GM21576 (cell line): ENCODE results near the gene FAM83G.
"Not testable (repeated sequence)": the region's sequence is repeated elsewhere in the genome, so short reads cannot be mapped to it uniquely, and the experiment has no call there.

ENCODE experiments used
- ATAC-seq: cut with Tn5 transposase; IDR thresholded peaks from one replicate; pipeline ENCODE4 v1.9.1; 2021; ENCODE audit warnings: mild to moderate bottlenecking, moderate library complexity; ENCODE audit not compliant: unreplicated experiment

The FAM83G gene

DNA sequence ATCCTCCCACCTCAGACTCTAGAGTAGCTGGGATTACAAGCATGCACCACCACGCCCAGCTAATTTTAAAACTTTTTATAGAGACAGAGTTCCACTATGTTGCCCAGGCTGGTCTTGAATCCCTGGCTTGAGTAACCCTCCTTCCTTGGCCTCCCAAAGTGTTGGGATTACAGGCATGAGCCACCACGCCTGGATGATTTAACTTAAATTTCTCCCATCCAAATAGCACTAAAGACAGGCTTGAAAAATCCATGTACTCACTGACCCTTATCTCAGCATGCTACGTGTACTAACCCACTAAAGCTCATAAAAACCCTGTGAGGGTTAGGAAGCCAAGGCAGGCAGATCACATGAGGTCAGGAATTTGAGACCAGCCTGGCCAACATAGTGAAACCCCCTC is 48.0 kb downstream of the FAM83G start:
- no peak for ATAC-seq

DNA sequence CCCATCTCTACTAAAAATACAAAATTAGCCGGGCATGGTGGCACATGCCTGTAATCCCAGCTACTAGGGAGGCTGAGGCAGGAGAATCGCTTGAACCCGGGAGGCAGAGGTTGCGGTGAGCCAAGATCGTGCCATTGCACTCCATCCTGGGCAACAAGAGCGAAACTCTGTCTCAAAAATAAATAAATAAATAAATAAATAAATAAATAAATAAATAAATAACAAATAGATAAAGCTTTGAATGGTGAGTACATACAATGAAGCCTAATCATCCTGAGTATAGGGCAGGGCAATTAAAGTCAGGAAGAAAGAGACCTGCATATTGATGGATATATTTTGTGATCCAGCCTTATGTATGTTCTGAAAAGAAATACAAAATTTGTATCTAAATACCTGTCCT is 48.5 kb downstream of the FAM83G start:
- ATAC-seq, result not testable (repeated sequence)

GRCh38 chr17:18955009-18955408 is 49.6 kb downstream of the FAM83G start:
- ATAC-seq, result no peak

DNA sequence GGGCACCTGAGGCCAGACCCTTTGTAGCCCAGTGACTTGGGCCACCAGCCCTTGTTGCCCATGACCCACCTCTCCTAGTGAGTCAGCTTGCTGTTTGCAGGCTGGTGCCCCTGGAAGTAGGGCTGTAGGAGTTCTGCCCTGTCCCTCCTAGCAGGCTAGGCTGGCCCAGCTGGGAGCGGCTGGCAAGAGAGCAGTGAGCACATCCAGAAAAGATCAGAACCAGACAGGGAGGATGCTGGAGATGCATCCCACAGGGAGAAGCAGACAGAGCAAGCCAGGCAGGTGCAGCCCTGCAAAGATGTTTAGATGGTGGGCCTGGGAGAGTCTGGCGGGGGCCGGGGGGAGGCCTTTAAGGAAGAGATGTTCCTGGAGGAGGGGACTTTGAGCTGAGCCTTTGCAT is 50.2 kb downstream of the FAM83G start:
- no peak for ATAC-seq

GRCh38 chr17:18953231-18953728 is 51.3 kb downstream of the FAM83G start:
- no peak for ATAC-seq

- ATAC-seq, result no peak
Measured at GRCh38 chr17:18951941-18952842, 52.4 kb downstream of the FAM83G start, which contains the start of gene SLC5A10. SLC5A10 (plus strand) TSS chr17:18952165; CDS start chr17:18952206, 41 bp downstream.

DNA sequence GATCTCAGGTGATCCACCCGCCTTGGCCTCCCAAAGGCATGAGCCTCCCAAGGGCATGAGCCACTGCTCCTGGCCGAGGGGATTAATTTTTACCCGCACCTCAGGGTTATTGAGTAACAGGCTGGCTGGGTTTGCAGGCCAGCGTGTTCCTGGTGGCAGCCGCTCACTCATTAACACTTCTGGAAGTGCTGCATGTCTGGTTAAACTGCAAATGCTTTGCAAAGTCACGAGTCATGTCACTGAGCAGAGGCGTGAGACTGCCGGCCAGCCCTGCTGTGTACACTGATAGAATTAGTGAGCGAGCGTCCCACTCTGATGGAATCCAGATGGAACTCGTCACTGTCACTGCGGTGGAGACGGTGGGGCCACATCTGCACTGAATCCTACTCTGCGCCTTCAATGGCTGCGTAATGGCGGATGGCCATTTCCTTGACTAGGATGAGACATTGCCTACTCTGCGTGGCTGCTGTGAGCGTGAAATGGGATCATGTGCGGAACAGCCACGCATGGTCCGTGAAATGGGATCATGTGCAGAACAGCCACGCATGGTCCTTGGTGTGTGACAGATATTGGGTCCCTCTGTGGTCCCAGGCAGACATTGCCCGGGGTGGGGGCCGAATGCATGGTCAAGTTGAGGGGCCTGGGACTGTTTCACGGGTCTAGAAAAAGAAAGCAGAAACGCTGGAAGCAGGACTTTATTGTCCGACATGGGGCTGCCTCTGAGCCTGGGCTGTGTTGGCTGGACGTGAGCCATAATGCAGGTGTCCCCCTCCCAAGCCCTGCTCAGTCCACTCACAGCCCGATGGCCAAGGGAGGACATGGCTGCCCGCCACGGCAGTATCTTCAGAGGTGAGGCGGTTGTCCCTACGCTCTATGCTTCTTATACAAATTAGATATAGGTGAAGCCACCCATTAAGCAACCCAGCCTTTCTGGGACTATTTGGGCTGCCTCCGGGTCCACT is 53.3 kb downstream of the FAM83G start:
- no peak for ATAC-seq

- ATAC-seq, result no peak
Measured at GRCh38 chr17:18950346-18950745, 54.2 kb downstream of the FAM83G start.

DNA sequence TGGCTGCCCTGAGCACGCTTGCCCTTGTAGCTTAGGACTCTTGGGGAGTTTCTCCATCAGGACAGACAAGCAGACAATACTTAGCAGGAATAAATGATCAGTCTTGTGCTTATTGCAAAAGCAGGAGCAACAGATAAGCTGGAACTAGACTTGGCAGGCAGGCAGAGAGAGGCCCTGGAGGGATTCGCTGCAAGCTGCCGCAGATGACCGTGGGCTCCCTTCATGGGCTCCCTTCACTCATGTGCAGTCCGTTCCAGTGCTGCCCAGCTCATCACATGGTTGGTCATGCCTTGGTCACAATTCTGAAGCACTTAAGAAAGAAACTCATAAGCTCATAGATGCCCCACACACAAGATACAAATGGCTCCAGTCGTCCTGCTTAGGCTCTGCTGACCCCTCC is 55.0 kb downstream of the FAM83G start:
- ATAC-seq, result no peak

- ATAC-seq, result no peak
Measured at GRCh38 chr17:18948476-18949006, 56.0 kb downstream of the FAM83G start.

DNA sequence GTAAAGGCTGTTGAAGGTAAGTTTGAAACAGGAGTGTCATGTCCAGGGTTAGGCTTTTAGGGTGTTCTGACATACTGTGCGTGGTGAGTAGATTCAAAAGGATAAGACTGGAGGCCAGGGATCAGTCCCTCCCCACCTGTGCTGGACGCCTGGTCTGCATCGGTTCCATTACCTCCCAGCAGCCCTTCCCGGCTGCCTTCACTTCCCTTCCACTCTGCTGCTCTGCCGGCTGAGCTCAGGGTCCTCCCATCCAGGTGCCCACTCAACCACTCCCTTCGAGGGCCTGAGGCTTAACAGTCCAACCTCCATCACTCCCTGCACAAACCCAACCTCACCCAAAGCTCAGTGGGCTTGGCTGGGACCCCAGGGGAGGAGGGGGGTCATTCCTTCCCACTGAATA is 56.7 kb downstream of the FAM83G start:
- ATAC-seq, result no peak

DNA sequence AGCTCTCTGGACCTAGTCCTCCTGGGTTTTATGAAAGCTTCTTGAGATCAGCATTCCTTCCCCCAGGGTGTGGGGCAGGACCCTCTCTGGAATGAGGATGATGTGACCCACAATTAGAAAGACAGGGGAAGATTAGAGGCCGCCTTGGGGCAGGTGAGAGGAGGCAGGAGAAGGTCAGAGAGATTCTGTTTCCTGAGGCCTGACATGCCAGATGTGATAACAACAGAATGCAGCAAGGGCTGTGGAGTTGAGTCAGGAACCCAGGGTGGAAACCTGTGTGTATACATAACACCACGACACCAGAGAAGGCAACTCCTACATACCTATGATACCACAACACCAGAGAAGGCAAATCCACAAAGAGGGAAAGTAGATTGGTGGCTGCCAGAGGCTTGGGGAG is 58.0 kb downstream of the FAM83G start:
- no peak for ATAC-seq

DNA sequence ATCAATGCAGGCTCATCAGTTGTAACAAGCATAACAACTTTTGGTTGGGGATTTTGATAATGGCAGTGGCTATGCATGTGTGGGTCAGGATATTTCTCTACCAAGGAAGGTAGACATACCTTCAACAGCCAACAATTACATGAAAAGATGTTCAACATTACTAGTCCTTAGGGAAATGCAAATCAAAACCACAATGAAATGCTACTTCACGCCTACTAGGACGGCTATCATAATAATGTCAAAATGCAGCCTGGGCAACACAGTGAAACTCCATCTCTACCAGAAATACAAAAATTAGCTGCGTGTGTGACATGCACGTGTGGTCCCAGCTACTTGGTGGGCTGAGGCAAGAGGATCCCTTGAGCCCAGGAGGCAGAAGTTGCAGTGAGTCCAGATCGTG is 59.9 kb downstream of the FAM83G start:
- ATAC-seq, result no peak

DNA sequence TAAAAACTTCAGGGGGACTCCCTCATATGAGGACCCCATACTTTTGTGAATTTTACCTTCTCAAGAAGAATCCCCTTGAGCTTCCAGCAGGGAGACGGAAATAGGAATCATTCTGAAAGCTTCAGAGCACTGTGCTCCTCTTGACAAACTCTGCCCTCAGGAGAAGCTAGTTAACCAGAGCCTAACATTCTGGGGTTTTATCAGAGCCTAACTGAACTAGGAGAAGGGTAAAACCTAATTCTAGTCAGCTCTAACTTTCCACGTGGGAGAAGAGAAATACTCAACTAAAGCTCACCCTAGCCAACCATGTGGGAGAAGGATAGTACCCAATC is 65.9 kb downstream of the FAM83G start:
- ATAC-seq, result no peak

DNA sequence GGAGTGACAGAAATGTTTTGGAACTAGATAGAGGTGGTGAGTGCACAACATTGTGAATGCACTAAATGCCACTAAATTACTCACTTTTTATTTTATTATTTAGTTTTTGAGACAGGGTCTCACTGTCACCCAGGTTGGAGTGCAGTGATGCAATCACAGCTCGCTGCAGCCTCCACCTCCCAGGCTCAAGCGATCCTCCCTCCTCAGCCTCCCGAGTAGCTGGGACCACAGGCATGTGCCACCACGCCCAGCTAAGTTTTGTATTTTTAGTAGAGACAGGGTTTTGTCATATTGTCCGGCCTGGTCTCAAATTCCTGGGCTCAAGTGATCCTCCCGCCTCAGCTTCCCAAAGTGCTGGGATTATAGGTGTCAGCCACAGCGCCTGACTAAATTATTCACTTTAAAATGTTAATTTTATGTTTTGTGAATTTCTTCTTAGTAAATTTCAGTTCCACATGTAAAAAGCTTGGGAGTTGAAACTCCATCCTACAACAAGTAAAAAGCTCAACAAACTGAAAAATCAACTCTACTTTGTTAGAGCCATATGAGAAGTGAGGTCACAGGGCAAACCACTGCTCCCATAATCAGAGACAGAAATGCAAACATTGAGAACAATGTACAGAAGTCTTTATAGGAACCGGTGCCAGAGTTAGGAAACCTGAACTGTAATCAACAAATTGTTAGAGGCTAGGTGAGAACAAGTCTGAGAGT is 66.4 kb downstream of the FAM83G start:
- ATAC-seq, result no peak

DNA sequence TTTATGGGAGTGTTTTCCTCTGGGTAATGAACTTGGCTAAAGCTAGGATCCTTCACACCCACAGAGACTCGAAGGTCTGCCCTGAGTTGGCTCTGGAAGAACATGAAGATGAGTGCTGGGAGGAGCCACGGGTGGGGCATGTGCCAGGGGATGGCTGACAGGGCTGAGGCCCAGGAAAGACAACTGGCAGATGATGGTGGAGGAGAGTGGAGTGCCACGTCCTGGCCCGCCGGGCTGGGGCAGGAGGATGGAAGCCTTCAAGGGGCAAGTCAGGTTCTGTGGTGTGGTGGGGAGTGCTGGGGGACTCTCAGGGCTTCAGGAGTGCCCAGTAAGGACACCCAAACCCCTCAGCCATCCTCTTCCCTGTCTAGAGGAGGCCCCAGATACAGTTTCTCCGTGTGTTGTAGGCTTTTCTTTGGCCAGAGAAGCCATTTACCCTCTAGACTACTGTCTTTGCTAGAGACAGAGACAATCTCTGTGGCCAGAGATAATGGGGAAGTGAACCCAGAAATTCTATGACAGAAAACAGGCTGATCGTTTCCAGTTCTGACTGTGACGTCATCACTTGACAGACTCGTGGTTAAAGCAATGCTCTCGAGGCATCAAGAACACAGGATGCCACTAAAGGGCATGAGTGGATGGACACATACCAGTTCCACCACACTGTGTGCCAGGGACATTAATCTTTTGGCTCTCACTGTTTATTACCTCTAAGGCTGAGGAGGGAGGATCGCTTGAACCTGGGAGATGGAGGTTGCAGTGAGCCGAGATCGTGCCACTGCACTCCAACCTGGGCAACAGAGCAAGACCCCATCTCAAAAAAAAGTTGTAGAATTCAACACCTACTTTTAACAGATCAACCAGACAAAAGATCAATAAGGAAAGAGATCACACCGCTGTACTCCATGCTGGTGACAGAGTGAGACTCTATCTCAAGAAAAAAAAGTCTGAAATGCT is 71.2 kb downstream of the FAM83G start:
- no peak for ATAC-seq

GRCh38 chr17:18932360-18933055 is 72.1 kb downstream of the FAM83G start:
- no peak for ATAC-seq

- ATAC-seq, result no peak
Measured at GRCh38 chr17:18928628-18929125, 75.9 kb downstream of the FAM83G start.

- no peak for ATAC-seq
Measured at GRCh38 chr17:18925187-18925586, 79.4 kb downstream of the FAM83G start.
